22Rv1 (cell line): ENCODE measurements around the gene ELMOD3.
"Not testable (repeated sequence)": the region's sequence is repeated elsewhere in the genome, so short reads cannot be mapped to it uniquely, and the experiment has no call there.

ENCODE experiments used
- H3K27ac ChIP-seq: fragments of 450-650 bp; 2 replicates; pipeline ENCODE4 v1.5.1; 2017
- CTCF ChIP-seq: fragments of 450-650 bp; IDR thresholded peaks from 2 replicates; pipeline ENCODE4 v1.5.1; 2017; ENCODE audit warnings: mild to moderate bottlenecking
- ZFX ChIP-seq: fragments of 450-650 bp; IDR thresholded peaks from 2 replicates; pipeline ENCODE4 v1.6.1; 2017; ENCODE audit warnings: antibody characterized with exemption, borderline replicate concordance

ELMOD3 gene

GRCh38 chr2:85312404-85312803, 42.2 kb upstream of the ELMOD3 start:
- H3K27ac ChIP-seq = no peak overlapping the region
- TF ChIP-seq ZFX = no peak
- no peak for TF ChIP-seq CTCF

GRCh38 chr2:85314884-85315242, 39.7 kb upstream of the ELMOD3 start:
- no peak overlapping the region for H3K27ac ChIP-seq

GRCh38 chr2:85315921-85316320, 38.6 kb upstream of the ELMOD3 start:
- not testable (repeated sequence) for H3K27ac ChIP-seq

More at GRCh38 chr2:85314884-85315242, 39.7 kb upstream of the ELMOD3 start:
- TF ChIP-seq CTCF (no peak), ZFX (no peak)

GRCh38 chr2:85318222-85319074, 36.1 kb upstream of the ELMOD3 start:
- H3K27ac ChIP-seq = no peak overlapping the region

GRCh38 chr2:85319796-85320195, 34.8 kb upstream of the ELMOD3 start:
- TF ChIP-seq CTCF (no peak), ZFX (no peak)
- H3K27ac ChIP-seq = no peak overlapping the region

More at GRCh38 chr2:85318222-85319074, 36.1 kb upstream of the ELMOD3 start:
- no peak for TF ChIP-seq ZFX
- TF ChIP-seq CTCF = no peak

- TF ChIP-seq ZFX (no peak), CTCF (no peak)
- H3K27ac ChIP-seq = no peak overlapping the region
Observed at GRCh38 chr2:85323351-85323987, 31.1 kb upstream of the ELMOD3 start.

- H3K27ac ChIP-seq = not testable (repeated sequence)
Observed at GRCh38 chr2:85323988-85324367, 30.6 kb upstream of the ELMOD3 start.

- H3K27ac ChIP-seq = no peak overlapping the region
- TF ChIP-seq CTCF = no peak
- TF ChIP-seq ZFX = no peak
Observed at GRCh38 chr2:85324639-85325465, 29.7 kb upstream of the ELMOD3 start.
